ENCODE measurements around the gene LRRC34.
A peak's percentile ranks its signal among the peaks of the same experiment; 100 is the strongest.

The LRRC34 gene, protein sequence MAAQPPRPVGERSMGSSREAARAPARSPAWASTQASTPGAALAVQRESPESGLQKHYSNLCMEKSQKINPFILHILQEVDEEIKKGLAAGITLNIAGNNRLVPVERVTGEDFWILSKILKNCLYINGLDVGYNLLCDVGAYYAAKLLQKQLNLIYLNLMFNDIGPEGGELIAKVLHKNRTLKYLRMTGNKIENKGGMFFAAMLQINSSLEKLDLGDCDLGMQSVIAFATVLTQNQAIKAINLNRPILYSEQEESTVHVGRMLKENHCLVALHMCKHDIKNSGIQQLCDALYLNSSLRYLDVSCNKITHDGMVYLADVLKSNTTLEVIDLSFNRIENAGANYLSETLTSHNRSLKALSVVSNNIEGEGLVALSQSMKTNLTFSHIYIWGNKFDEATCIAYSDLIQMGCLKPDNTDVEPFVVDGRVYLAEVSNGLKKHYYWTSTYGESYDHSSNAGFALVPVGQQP

DNA sequence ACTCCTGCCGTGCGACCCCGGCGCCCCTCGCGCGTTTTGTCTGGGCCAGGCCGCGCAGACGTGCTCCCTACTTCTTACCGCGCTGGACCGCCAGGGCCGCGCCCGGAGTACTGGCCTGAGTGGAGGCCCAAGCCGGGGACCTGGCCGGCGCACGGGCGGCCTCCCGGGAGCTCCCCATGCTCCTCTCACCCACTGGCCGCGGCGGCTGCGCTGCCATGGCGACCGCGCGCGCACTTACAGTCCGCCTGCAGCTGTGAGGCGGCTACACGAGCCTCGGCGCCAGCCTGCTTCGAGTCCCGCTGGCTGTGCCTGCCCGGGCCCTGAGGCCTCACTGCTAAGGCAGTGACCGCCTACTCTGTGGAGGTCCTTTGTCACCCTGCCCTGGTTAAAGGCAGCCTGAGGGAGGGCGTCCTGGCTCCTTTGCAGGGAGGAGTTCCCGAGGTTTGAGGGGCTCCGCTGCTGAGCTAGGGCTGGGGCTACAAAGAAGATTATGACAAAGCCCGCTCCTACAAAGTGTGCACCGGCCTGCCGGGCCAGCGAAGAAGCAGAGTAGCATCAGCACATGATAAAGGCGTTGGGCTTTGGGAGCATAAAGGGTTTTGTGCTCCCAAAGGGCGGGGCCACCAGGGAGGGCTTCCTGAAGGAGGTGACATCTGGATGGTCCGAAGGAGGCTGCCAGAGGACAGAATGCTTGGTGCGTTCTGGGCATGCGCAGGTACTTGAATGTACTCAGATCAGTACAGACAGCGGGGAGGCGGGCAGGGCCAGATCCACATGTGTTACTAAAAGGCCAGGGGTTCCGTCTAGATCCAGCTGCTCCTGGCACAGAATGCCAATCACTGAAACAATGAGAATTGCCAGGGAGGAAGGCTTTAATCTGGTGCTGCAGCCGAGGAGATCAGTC, at the start of gene LRRC34, which contains the start of gene LRRIQ4:
Gene LRRC34, minus strand, starts transcription at position 573 of the 904 bp plus-strand sequence. Its CDS starts 356 bp downstream, at position 217.
Gene LRRIQ4, plus strand, starts transcription at position 539 of the 904 bp plus-strand sequence. CDS start 9,052 bp downstream, outside the sequence.
- no peaks in the 10 kb centered on the region for H3K27me3 Mint-ChIP-seq
- peaks cover 29% of the 10 kb centered on the region for H3K4me1 Mint-ChIP-seq (ENCODE audit: low read depth)
- DNase-seq, result peak; percentile 82
- peak within 1 kb of the TSS; percentile 72 for H3K4me3 Mint-ChIP-seq
- no peaks in the 10 kb centered on the region for H3K36me3 Mint-ChIP-seq (ENCODE audit: low read depth)
- H3K9me3 Mint-ChIP-seq, result peaks cover 7% of the 10 kb centered on the region
- H3K27ac Mint-ChIP-seq, result peak within 1 kb of the TSS; percentile 85

DNA sequence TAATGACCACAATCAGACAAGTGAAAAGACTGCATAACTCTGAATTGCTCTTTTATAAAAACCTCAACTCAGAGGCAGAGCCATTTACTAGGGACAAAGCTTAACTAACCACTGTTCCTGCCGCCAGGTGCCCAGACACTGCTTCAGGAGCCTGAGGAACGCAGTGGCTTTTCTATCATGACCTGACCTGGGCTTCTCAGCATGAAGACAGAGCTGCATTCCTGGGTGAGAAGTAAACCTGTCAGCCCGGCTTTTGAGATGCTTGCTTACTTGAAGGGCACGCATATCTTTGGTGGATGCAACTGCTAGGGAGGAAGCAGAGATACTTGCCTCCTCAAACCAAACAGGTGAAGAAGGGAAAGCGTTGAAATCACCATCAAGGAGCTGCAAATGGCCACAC, 49.2 kb upstream of the LRRC34 start:
- H3K27me3 Mint-ChIP-seq, result peaks cover 13% of the 10 kb centered on the region
- H3K4me1 Mint-ChIP-seq (ENCODE audit: low read depth), result peaks cover 22% of the 10 kb centered on the region
- no peak overlapping the region for H3K4me3 Mint-ChIP-seq
- no peak overlapping the region for H3K27ac Mint-ChIP-seq
- DNase-seq, result no peak
- no peaks in the 10 kb centered on the region for H3K36me3 Mint-ChIP-seq (ENCODE audit: low read depth)
- H3K9me3 Mint-ChIP-seq, result no peaks in the 10 kb centered on the region

- no peaks in the 10 kb centered on the region for H3K4me1 Mint-ChIP-seq (ENCODE audit: low read depth)
- peaks cover 17% of the 10 kb centered on the region for H3K27me3 Mint-ChIP-seq
- no peak overlapping the region for H3K27ac Mint-ChIP-seq
- no peak overlapping the region for H3K4me3 Mint-ChIP-seq
- no peak for DNase-seq
- no peaks in the 10 kb centered on the region for H3K9me3 Mint-ChIP-seq
- H3K36me3 Mint-ChIP-seq (ENCODE audit: low read depth), result no peaks in the 10 kb centered on the region
These were observed 45.1 kb upstream of the LRRC34 start for GRCh38 chr3:169857811-169858210.

DNA sequence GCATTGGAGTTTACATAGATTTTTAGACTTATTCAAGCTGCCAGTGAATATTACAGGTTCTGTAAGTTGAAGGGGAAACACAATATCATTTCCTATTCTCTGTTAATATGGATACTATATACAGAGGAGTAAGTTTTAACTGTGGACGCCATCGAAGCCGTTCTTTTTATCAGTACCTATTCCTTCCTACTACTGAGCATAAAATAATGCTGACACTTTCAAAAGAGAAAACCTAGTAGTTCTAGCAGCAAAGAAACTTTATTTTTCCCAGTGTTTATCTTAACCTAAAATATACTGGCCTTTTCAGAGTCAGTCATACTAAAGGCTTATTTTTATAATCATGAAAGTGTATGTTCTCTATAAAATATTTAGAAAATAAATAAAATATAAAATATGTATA, 42.8 kb upstream of the LRRC34 start:
- no peak for DNase-seq
- Mint-ChIP-seq H3K4me1 (ENCODE audit: low read depth) (no peaks in the 10 kb centered on the region), H3K4me3 (no peak overlapping the region), H3K36me3 (ENCODE audit: low read depth) (no peaks in the 10 kb centered on the region), H3K9me3 (no peaks in the 10 kb centered on the region), H3K27me3 (peaks cover 18% of the 10 kb centered on the region), H3K27ac (no peak overlapping the region)

DNA sequence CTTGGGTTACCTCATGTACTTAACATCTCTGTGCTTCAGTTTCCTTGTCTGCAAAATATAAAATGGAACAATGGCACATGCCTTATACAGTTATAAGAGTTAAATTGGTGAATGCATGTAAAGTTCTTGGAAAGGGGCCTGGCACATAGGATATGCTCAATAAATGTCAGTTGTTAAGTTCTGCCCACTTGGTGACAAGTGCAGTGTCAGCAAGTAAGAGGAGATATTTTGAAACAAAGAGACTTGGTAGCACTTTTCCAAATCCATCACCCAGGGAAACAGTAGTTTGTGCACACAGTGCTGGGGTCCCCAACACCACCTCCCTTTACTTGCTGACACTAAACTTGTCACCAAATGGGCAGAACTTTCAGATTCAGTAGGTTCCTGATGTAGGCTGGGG, 37.9 kb upstream of the LRRC34 start:
- H3K27ac Mint-ChIP-seq, result no peak overlapping the region
- DNase-seq, result no peak
- H3K9me3 Mint-ChIP-seq, result no peaks in the 10 kb centered on the region
- no peak overlapping the region for H3K4me3 Mint-ChIP-seq
- H3K27me3 Mint-ChIP-seq, result peaks cover 7% of the 10 kb centered on the region
- H3K4me1 Mint-ChIP-seq (ENCODE audit: low read depth), result no peaks in the 10 kb centered on the region
- no peaks in the 10 kb centered on the region for H3K36me3 Mint-ChIP-seq (ENCODE audit: low read depth)

DNA sequence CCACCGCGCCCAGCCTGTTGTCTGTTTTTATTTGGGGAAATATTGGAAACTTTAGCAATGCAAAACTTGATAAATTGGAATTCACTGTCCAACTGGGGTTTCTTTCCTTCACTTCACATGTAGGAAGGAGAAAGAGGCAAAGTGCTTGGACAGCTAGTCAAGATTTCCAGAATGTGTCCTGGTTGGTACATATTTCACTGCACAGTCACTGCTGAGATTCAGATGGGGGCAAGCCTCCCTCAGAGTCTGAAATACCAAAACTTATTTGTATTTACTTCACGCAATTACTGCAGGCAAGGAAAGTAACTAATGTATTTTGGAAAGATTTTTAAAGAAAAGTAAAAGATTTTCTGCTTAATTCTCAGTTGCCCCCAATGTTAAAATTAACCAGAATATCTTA, 36.0 kb upstream of the LRRC34 start:
- no peaks in the 10 kb centered on the region for H3K4me1 Mint-ChIP-seq (ENCODE audit: low read depth)
- no peak overlapping the region for H3K27ac Mint-ChIP-seq
- DNase-seq, result no peak
- peaks cover 10% of the 10 kb centered on the region for H3K27me3 Mint-ChIP-seq
- no peaks in the 10 kb centered on the region for H3K36me3 Mint-ChIP-seq (ENCODE audit: low read depth)
- H3K9me3 Mint-ChIP-seq, result no peaks in the 10 kb centered on the region
- H3K4me3 Mint-ChIP-seq, result no peak overlapping the region

DNA sequence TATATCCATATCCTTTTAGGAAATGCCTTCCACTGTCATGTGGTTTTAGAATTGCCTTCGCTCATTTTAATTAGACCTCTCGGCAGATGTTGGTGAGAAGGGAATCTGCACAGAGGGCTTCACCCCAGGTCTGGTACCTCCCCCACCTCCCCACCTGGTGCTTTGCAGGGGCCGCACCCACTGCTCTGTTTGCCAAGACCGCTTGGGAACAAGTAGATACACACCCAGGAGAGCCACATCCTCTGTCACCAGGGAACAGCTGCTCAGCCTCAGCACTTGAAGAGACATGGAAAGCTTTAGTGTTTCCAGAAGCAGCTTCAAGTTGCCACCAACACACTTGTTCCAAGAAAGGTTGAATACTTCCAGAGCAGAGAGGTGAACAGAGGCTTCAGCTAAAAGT, 35.2 kb upstream of the LRRC34 start:
- no peaks in the 10 kb centered on the region for H3K36me3 Mint-ChIP-seq (ENCODE audit: low read depth)
- H3K27me3 Mint-ChIP-seq, result peaks cover 10% of the 10 kb centered on the region
- no peak overlapping the region for H3K4me3 Mint-ChIP-seq
- H3K27ac Mint-ChIP-seq, result no peak overlapping the region
- DNase-seq, result no peak
- H3K9me3 Mint-ChIP-seq, result no peaks in the 10 kb centered on the region
- H3K4me1 Mint-ChIP-seq (ENCODE audit: low read depth), result no peaks in the 10 kb centered on the region

- Mint-ChIP-seq H3K27me3 (peaks cover 10% of the 10 kb centered on the region), H3K36me3 (ENCODE audit: low read depth) (no peaks in the 10 kb centered on the region), H3K4me1 (ENCODE audit: low read depth) (no peaks in the 10 kb centered on the region), H3K4me3 (no peak overlapping the region), H3K9me3 (no peaks in the 10 kb centered on the region), H3K27ac (no peak overlapping the region)
- no peak for DNase-seq
These were observed 33.9 kb upstream of the LRRC34 start for GRCh38 chr3:169846458-169847193.

DNA sequence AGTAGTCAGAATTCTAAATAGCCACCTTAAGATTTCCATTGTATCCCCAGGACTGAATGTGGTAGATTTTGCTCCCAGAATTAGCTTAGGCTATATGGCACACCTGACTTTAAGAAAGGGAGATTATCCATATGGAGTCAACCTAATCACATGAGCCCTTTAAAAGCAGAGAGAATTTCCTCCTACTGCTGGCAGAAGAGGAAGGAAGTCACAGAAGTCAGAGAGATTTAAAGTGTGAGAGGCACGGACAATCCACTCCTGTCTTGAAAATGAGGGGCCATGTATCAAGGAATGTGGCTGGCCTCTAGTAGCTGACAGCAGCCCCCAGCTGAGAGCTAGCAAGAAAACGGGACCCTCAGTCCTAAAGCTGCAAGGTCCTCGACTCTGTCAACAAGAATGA, 30.3 kb upstream of the LRRC34 start:
- Mint-ChIP-seq H3K9me3 (no peaks in the 10 kb centered on the region), H3K4me1 (ENCODE audit: low read depth) (no peaks in the 10 kb centered on the region), H3K36me3 (ENCODE audit: low read depth) (no peaks in the 10 kb centered on the region), H3K27ac (no peak overlapping the region), H3K4me3 (no peak overlapping the region), H3K27me3 (peaks cover 10% of the 10 kb centered on the region)
- no peak for DNase-seq

DNA sequence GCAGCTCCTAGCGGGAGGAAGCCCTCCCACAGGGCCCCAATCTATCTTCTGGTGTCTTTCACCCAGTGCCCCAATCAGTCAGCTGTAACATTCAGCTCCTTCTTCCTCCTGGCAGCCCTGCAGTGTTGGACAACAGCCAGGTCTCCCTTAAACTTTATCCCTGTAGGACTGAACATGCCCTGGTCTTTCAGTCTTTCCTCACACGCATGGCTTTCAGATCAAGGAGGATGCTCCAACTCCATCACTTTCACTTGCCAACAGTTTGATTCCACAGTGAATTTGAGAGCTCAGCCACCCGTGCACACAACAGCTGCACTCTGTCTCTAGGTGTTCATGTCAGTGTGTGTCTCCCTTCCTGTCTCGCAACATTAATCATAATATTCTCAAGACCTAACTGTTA, 28.5 kb upstream of the LRRC34 start:
- H3K4me1 Mint-ChIP-seq (ENCODE audit: low read depth), result no peaks in the 10 kb centered on the region
- H3K27me3 Mint-ChIP-seq, result peaks cover 7% of the 10 kb centered on the region
- no peaks in the 10 kb centered on the region for H3K9me3 Mint-ChIP-seq
- no peak for DNase-seq
- no peaks in the 10 kb centered on the region for H3K36me3 Mint-ChIP-seq (ENCODE audit: low read depth)
- no peak overlapping the region for H3K4me3 Mint-ChIP-seq
- H3K27ac Mint-ChIP-seq, result no peak overlapping the region

DNA sequence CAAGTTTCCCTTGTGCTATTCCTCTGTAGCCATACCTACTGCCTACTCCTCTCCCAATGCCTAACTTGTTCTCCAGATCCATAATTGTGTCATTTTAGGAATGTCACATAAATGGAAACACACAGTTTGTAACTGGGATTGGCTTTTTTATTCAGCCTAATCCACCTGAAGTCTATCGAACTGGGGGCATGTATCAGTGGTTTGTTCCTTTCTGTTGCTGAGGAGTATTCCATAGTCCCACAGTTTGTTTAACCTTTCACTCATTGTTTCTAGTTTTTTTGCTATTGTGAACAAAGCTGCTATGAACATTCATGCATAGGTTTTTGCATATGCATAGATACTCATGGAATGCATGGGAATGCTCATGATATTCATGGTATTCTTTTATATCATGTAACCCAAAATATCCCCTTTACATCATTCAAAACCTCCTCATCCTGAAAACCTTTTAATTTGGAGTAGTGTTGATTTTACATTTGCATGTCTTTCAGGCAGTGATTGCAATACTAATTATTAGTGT, 25.9 kb upstream of the LRRC34 start:
- peaks cover 4% of the 10 kb centered on the region for H3K27me3 Mint-ChIP-seq
- H3K27ac Mint-ChIP-seq, result no peak overlapping the region
- H3K4me1 Mint-ChIP-seq (ENCODE audit: low read depth), result no peaks in the 10 kb centered on the region
- no peak for DNase-seq
- H3K9me3 Mint-ChIP-seq, result no peaks in the 10 kb centered on the region
- H3K4me3 Mint-ChIP-seq, result no peak overlapping the region
- no peaks in the 10 kb centered on the region for H3K36me3 Mint-ChIP-seq (ENCODE audit: low read depth)

- DNase-seq, result no peak
- no peak overlapping the region for H3K4me3 Mint-ChIP-seq
- no peaks in the 10 kb centered on the region for H3K9me3 Mint-ChIP-seq
- peaks cover 8% of the 10 kb centered on the region for H3K27me3 Mint-ChIP-seq
- H3K27ac Mint-ChIP-seq, result no peak overlapping the region
- H3K36me3 Mint-ChIP-seq (ENCODE audit: low read depth), result no peaks in the 10 kb centered on the region
- no peaks in the 10 kb centered on the region for H3K4me1 Mint-ChIP-seq (ENCODE audit: low read depth)
These were observed 24.2 kb upstream of the LRRC34 start for GRCh38 chr3:169836942-169837275.

GRCh38 chr3:169836078-169836941, 23.6 kb upstream of the LRRC34 start:
- no peak overlapping the region for H3K27ac Mint-ChIP-seq
- H3K4me3 Mint-ChIP-seq, result no peak overlapping the region
- H3K36me3 Mint-ChIP-seq (ENCODE audit: low read depth), result no peaks in the 10 kb centered on the region
- no peaks in the 10 kb centered on the region for H3K4me1 Mint-ChIP-seq (ENCODE audit: low read depth)
- H3K9me3 Mint-ChIP-seq, result no peaks in the 10 kb centered on the region
- peaks cover 8% of the 10 kb centered on the region for H3K27me3 Mint-ChIP-seq
- no peak for DNase-seq

All from activated T-cell treated with anti-CD3 and anti-CD28 coated beads, Interleukin-2, amount 50 U/mL, for 24 hours (primary cell).